CD4-positive, alpha-beta T cell treated with Interleukin-10 for 1 hour (primary cell): ENCODE measurements around the gene IKZF3.
"Not testable (repeated sequence)": the region's sequence is repeated elsewhere in the genome, so short reads cannot be mapped to it uniquely, and the experiment has no call there.

ENCODE experiments used
- DNase-seq: peaks from one replicate; pipeline ENCODE4 v3.0.0-alpha.2; 2020

Gene IKZF3

DNA sequence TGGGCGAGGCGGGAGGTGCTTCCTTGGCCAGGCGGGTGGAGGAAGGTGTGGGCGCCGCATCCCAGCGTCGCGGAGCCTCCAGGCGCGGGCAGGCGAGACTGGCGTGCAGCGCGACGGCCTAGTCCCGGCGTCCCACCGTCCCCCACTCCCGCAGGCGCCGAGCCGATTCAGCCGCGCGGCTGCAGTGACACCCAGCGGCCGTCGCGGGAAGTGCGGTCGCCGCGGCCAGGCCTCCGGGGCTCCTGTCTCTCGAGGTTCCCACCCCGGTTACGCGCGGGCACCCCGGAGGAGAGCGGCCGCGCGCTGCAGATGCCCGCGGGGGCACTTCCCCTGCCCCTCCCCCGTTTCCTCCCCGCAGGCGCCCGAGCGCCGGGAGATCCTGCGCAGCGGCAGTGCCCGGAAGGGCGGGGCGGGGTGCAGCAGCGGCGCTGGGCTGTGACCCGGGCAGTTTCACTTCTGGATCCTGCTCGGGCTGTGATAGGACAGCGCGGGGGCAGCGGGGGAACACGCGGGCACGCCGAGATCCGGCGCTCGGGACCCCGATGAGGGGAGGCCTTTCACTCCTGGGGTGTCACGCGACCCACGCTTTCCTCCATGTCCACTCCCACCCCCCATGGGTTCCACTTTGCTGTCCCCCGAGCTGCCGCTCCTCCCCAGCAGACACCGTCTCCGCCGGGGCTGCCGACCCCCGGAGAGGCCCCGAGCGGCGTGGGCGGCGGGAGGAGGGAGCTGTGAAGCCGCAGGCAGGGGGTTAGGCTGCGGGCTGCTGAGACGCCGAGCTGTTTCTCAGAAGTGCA lies 109.8 kb downstream of the IKZF3 start:
- peak; percentile 99 for DNase-seq

DNA sequence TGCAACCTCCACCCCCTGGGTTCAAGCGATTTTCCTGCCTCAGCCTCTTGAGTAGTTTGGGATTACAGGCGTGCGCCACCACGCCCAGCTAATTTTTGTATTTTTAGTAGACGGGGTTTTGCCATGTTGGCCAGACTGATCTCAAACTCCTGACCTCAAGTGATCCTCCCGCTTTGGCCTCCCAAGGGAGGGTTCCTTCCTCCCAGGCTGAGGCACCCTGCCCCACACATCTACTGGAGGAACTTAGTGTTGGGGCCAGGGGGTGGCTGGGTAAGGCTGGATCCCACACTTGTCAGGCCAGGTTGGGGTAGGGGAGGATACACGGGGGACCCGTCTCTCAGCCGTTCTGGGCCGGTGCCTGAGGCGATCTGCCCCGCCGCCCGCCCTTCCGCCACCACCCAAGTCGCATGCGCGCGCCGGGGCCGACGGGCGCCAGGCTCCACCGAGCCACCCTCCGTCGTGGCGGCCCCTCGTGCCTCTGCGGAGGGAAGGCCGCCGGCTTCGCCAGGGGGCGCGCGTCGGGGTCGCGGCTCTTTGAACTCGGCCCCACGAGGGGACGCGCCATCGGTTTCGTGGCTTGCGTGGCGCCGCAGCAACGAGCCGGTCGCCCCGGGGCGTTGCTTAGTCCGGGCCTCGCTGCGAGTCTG lies 110.5 kb downstream of the IKZF3 start:
- peak; percentile 82 for DNase-seq

DNA sequence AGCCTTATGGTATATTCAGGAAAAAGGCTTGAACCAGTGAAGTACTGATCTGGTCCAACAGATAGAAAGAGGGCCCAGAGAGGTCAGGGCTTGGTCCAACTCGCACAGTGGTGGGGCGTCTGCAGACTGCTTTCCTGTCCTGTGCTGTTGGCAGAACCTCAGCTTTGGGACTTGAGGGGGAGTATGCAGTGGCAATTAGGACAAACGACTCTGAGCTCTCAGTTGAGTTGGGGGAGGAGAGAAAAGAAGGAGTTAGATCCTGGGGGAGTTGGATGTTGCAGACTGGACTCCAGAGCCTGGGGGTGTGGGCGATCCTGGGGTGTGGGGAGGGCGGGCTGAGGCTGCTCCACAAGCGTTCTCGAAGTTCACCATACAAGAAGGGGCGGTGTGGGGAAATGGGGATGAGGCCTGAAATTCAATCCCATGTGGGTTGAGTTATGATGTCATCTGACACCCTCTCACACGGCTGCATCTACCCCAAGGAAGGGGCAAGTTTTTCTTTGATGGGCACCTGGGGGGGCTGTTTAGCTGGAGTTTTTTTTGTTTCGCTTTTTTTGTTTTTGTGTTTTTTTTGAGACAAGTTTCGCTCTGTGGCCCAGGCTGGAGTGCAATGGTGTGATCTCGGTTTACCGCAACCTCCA lies 111.8 kb downstream of the IKZF3 start:
- DNase-seq, result no peak

DNA sequence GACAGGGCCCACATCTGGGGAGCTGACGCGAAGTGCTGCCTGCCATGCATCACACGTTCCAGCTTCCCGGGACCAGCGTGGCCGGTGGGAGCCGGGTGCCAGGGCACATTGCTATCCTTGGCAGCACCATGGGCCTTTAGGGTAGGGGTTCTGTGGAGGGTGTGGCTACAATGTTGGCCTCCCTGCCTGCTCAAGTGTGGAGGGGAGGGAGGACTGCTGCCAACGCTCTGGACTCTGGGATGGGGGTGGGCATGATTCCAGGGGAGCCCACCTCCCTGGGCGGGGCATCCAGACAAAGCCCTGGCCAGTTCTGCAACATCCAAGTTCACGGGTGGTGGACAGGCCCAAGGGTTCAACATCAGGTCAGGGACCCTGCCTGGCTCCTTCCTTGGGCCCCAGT lies 112.5 kb downstream of the IKZF3 start:
- DNase-seq, result no peak

DNA sequence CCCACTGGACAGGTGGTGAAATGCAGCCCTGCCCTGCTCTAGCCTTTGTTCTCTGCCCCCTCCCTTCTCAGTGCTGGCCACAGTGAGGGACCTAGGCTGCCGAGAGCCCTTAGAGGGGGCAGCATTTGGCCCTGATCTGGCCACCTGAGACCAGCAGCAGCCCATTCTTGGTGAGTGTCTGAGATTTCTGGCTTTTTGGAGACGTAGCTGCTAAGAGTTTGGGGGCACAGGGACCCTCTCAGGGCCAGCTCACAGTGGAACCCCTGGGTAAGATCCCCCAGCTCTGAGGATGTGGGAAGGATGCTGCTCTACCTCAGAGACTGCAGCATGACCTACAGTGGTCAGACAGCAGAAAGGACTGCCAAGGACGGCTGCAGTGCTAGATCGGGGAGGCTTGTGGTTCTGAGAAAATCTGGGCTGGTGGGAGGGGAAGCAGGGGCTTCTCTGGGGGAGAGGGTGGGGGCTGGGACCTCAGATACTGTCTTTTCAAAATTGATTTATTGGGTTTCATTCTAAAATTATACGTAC lies 113.0 kb downstream of the IKZF3 start:
- no peak for DNase-seq

DNA sequence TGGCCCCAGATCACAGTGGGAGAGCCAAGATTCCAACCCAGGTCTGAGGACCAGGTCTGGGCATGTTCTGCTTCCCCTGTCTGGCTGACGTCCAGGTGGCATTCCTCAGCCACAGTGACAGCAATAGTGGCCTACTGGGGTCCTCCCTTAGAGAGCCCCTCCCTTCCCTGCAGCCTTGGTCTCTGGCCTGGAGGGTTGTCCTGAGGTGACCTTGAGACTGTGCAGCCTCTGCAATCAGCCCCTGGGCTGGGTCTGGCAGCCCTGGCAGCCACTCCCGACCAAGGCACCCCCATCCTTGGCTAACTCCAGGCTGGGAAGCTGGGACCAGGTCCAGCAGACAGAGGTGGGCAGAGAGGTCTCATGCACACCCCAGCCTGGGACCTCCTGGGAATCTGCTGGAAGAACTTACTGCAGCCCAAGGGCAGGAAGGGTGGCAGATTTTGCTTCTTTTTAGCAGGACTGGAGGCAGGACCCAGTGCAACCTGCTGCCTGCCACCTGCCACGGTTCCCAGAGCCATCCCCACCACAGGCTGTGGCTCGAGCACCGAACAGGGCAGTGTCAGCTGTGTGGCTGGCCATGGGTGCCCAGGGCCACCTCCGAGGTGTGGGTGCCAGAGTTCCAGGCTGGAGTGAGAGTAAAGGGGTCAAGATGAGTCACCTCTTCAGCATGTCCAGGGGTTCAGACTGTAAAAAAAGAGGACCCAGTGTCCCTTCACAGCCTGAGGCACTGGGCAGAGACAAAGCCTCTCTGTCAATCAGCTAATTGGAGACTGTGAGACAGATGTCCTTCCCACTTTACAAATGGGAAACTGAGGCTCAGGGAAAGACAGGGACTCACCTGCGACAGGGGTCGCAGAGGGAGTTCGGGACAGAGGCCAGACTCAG lies 113.7 kb downstream of the IKZF3 start:
- DNase-seq, result no peak

DNA sequence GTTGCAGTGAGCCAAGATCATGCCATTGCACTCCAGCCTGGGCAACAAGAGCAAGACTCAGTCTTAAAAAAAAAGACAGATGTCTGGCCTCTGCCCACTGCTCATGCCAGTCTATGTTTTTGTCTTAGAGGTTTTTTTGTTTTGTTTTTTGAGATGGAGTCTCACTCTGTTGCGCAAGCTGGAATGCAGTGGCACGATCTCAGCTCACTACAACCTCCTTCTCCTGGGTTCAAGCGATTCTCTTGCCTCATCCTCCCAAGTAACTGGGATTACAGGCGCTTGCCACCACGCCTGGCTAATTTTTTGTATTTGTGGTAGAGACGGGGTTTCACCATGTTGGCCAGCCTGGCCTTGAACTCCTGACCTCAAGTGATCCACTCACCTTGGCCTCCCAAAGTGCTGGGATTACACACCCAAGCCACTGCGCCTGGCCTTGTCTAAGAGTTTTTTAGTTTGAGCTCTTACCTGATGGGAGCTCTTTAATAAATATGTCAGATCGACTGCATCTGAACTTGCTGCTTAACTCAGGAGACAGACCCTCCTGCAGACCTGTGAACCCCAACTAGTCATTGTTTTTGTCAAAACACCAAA lies 115.6 kb downstream of the IKZF3 start:
- DNase-seq, result not testable (repeated sequence)

DNA sequence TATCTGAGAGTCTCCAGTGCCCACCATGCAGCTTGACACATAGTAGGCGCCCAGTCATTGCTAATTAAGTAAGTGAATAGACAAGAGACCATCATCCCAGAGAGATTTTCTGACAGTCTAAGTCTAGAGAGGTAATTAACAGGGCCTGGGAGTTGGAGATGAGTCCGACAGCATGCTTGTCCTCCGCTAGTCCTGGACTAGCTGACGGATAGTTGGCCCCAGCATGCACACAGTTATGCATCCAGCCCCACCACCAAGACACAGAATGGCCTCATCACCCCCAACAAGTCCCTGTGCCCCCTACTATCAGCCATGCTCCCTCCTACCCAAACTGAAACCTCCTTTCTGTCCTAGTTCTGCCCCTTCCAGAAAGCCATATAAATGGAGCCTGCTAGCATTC lies 116.4 kb downstream of the IKZF3 start:
- DNase-seq, result no peak

DNA sequence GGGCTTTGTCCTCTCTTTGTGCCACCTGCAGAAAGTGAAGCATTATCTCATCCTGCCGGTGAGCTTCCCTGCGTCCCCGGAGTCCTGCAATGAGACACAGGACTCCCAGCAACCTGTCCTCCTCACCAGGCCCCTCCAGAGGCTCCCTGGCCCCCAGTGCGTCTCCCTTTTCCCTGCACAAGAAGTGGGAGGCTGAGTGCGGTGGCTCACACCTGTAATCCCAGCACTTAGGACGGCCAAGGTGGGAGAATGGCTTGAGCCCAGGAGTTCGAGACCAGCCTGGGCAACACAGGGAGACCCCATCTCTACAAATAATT lies 118.0 kb downstream of the IKZF3 start:
- DNase-seq, result no peak

DNA sequence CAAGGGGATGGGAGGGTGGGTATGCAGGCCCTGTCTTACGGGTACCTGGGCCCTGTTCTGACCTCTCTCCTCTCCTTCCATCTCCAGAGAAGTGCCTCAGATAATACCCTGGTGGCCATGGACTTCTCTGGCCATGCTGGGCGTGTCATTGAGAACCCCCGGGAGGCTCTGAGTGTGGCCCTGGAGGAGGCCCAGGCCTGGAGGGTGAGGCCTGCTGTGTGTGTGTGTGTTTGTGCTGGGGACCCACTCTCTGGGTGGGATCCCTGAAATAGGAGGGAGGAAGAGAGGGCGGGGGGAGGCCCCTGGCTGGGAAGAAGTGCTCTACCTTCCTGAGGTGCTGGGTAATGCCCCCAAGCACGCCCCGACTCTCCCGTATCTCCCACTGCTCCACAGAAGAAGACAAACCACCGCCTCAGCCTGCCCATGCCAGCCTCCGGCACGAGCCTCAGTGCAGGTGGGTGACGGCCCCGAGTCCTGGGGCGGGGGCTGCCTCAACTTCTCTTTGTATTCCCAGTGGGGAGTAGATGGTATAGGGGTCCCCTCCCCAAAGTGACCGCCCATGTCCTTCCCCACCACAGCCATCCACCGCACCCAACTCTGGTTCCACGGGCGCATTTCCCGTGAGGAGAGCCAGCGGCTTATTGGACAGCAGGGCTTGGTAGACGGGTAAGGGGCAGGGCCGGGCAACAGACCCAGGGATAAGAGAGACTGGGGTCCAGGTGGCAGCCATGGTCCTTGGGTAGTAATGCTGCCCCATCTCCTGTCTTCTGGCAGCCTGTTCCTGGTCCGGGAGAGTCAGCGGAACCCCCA lies 118.6 kb downstream of the IKZF3 start:
- no peak for DNase-seq

DNA sequence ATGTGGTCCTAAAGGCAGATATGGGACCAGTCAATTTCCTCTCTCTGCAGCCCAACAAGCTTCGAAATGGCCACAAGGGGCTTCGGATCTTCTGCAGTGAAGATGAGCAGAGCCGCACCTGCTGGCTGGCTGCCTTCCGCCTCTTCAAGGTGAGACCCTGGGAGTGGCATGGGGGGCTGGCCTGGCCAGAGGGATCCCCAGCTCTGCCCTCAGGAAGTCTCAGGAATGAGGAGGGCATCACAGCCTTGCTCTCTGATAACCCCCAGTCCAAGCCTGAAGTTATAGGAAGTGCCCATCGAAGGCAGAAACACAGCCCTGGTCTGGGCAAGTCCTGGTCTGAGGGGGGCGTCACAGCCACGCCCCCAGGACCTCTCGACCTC lies 119.3 kb downstream of the IKZF3 start:
- DNase-seq, result no peak

DNA sequence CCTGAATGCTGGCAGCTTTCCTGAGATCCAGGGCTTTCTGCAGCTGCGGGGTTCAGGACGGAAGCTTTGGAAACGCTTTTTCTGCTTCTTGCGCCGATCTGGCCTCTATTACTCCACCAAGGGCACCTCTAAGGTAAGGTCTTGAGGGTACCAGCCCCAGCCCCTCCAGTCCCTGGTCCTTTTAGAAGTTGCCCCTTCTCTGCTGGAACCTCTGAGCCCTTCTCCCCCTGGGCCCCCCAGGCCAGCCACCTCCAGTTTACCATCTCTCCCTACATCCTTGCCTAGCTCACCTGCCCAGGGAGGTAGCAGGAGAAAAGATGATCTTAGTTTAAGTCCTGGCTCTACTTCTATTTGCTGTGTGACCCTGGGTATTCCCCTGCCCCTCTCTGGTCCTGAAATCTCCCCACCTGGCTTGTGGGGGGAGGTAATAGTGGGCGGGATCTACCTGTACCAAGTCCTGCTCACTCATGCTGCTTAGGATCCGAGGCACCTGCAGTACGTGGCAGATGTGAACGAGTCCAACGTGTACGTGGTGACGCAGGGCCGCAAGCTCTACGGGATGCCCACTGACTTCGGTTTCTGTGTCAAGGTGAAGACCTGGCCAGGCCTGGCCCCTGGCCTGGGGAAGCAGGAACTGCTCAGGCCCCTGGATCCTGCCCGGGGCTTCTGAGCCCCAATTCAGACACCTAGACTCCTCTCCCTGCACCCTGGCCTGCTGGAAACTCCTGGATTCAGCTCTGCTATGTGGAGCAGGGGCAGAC lies 119.9 kb downstream of the IKZF3 start:
- DNase-seq, result no peak

DNA sequence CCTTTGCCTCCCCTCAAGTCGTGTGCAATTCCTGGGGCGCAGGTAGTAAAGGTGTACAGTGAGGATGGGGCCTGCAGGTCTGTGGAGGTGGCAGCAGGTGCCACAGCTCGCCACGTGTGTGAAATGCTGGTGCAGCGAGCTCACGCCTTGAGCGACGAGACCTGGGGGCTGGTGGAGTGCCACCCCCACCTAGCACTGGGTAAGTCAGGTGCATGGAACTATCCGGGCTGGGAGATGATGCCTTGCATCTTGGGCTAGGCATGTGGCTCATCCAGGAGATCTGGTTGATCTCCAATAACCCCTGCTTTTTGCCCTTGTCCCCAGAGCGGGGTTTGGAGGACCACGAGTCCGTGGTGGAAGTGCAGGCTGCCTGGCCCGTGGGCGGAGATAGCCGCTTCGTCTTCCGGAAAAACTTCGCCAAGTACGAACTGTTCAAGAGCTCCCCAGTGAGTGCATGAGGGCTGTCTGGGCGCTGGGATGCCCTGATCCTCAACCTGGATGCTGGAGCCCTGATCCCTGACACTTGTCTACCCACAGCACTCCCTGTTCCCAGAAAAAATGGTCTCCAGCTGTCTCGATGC lies 121.2 kb downstream of the IKZF3 start:
- DNase-seq, result no peak

DNA sequence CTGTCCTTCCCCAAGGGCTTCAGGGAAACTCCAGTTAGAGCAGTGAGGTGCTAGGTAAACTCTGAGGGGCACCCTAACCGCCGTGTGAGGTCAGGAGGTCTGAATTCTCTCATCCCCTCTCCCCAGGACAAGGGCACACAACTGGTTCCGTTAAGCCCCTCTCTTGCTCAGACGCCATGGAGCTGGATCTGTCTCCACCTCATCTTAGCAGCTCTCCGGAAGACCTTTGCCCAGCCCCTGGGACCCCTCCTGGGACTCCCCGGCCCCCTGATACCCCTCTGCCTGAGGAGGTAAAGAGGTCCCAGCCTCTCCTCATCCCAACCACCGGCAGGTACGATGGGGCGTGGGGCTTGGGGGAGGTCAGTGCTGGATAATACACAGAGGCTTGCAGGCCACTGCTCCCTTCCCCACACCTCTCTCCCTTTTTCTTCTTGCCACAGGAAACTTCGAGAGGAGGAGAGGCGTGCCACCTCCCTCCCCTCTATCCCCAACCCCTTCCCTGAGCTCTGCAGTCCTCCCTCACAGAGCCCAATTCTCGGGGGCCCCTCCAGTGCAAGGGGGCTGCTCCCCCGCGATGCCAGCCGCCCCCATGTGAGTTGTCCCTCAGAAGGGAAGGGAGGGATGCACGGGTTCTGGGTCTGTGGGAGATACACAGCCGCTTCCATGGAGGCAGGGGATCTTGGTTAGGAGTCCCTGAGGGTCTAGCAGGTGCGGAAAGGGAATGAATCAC lies 121.8 kb downstream of the IKZF3 start:
- DNase-seq, result no peak

DNA sequence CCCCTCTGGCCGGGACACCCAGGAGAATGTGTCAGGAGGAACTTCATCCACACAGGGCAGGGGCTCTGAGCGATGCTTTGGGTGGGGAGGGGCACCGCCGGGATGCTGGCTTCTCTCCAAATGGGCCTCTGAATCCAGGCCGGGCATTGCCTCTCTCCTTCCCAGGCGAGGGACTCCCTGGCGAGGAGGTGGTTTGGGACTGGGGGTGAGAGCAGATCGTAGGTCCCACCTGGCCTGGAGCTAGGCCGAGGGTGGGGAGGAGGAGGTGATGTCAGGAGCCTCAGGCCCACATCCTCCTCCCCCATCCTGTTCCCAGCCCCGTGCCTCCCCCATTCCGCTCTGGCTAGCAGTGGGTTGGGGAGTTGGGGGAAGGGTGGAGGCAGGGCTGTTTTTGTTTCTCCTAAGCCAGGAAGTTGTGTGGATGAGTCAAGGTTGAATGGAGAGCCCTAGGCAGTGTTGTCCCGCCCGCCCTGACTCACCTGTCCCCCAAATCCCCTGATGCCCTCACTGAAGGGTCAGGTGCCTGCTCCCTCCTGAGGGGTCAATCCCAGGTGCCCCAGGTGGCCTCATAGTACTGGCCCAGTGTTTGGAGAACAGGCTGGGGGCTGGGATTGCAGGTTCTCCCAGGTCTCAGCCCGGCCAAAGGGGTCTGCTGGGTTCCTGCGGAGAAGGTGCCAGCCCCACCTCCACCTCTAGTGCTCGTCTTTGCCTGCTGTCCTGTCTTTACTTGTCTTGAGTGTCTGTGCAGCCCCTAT lies 123.6 kb downstream of the IKZF3 start:
- DNase-seq, result no peak

DNA sequence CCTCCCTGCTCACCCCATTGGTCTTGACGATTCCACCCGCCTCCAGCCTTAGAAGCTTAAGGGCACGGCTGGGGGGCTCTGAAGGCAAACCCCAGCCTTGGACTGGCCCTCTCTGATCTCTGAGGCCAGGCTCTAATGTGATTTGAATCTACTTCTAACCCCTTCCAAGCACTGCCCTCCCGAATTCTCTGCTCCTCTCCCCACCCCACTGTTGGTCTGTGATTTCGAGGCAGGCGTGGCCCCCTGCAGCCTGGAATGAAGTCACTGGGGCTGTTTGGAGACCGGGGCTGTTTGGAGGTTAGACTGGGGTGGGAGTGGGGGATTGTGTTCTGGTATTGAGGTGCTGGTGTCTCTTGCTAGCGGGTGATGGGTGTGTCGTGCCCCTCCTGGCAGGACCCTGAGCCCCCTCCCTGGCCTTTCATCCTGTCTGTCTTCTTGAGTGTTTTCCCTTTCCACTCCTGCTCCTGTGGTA lies 124.2 kb downstream of the IKZF3 start:
- no peak for DNase-seq

DNA sequence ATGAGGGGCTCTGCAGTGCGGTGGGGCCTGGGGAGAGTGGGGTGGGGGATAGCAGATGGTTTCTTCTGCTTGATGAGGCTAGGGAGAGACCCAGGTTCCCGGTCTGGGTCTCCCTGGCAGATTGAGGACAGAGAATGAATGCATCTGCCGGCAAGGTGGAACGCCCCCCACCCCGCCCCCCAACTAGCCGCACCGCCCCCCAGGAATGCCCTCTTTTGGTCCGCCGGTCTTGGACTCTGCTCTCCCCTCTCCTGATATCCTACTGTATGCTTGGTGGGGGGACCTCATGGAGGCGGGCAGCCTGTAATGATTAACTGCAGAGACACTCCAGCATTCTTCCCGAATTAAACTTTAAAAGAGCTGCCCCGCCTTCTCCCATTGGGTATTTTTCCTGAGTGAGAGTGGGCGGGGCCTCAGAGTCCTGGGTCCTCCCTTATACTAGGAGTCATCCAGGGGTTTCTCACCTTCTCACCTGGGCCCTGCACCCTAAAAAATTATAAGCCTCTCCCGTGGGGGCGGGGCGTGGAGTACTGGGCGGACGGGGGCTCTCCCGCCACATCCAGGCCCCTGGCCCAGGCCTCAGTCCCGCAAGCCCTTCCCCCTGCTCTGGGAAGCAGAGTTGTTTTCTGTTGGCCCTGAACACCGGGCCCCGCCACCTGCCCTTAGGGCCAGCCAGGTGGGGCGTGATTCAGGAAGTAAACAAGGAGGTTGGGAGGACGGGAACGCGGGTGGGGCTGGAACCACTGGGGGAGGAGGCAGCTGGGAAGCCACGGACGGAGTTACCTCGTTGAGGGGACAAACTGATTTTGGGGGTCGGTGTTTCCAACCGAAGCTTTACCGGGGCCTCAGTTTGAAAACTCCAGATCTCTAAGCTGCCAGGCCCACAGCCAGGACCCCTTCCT lies 124.9 kb downstream of the IKZF3 start:
- no peak for DNase-seq

DNA sequence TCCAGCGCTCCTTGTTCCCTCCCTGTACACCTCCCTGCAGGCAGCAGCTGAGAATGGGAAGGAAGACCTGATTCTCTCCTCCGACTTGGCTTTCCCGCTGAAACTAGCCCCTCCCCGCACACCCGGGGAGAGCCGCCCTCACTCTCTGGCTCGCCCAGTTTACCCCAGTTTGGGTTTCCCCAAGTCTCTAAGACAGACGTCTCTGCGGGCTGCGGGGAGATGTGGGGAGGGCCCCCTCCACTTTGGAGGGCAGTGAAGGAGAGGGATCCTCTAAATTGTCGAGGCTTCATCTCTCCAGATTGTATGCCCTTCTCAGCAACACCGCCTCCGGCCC lies 125.6 kb downstream of the IKZF3 start:
- DNase-seq, result peak; percentile 59
